SK-N-SH treated with all-trans-retinoic acid at 6 μM for 48 hours (cell line): ENCODE data around the gene DNAH7.

Source experiments
- ATAC-seq: fragments of 200-7000 bp; cut with Tn5 transposase; 3 replicates; pipeline ENCODE4 v1.9.1; 2020; ENCODE audit warnings: mild to moderate bottlenecking, moderate library complexity
- BACH2 ChIP-seq: fragments of 250-450 bp; sonication (Bioruptor Pico); IDR thresholded peaks from 2 replicates; pipeline ENCODE4 v1.9.0; 2021; ENCODE audit warnings: mild to moderate bottlenecking, borderline replicate concordance
- ESRRG ChIP-seq: fragments of 250-450 bp; sonication (Bioruptor Pico); IDR thresholded peaks from 2 replicates; pipeline ENCODE4 v1.6.1; 2021; ENCODE audit warnings: mild to moderate bottlenecking
- GLIS3 ChIP-seq: fragments of 250-450 bp; sonication (Bioruptor Pico); IDR thresholded peaks from 2 replicates; pipeline ENCODE4 v1.5.0; 2020; ENCODE audit warnings: mild to moderate bottlenecking, moderate library complexity
- OSR1 ChIP-seq: fragments of 250-450 bp; sonication (Bioruptor Pico); IDR thresholded peaks from 2 replicates; pipeline ENCODE4 v1.8.0; 2022; ENCODE audit warnings: moderate library complexity, mild to moderate bottlenecking, inconsistent platforms
- PPARA ChIP-seq: fragments of 250-450 bp; sonication (Bioruptor Pico); IDR thresholded peaks from 2 replicates; pipeline ENCODE4 v1.5.0; 2020; ENCODE audit warnings: mild to moderate bottlenecking, borderline replicate concordance
- RARB ChIP-seq: fragments of 250-450 bp; sonication (Bioruptor Pico); IDR thresholded peaks from 2 replicates; pipeline ENCODE4 v1.8.0; 2021; ENCODE audit warnings: mild to moderate bottlenecking, moderate library complexity
- TOX ChIP-seq: fragments of 250-450 bp; sonication (Bioruptor Pico); IDR thresholded peaks from 2 replicates; pipeline ENCODE4 v1.8.0; 2021; ENCODE audit warnings: mild to moderate bottlenecking, moderate library complexity, borderline replicate concordance
- ZC3H10 ChIP-seq: fragments of 250-450 bp; sonication (Bioruptor Pico); IDR thresholded peaks from 2 replicates; pipeline ENCODE4 v1.5.1; 2021; ENCODE audit warnings: mild to moderate bottlenecking, moderate library complexity
- ZFP30 ChIP-seq: fragments of 450-650 bp; formaldehyde crosslinking; IDR thresholded peaks from 2 replicates; pipeline ENCODE4 v1.5.0; 2022; ENCODE audit warnings: mild to moderate bottlenecking, moderate library complexity
- ZNF70 ChIP-seq: fragments of 450-650 bp; formaldehyde crosslinking; IDR thresholded peaks from 2 replicates; pipeline ENCODE4 v1.5.0; 2020; ENCODE audit warnings: mild to moderate bottlenecking, moderate library complexity
- TF ChIP-seq, protein P1 (sequence below): fragments of 250-450 bp; sonication (Bioruptor Pico); IDR thresholded peaks from 2 replicates; pipeline ENCODE4 v1.5.1; 2021; ENCODE audit warnings: mild to moderate bottlenecking, moderate library complexity
- TF ChIP-seq, protein P2 (sequence below): fragments of 250-450 bp; sonication (Bioruptor Pico); IDR thresholded peaks from 2 replicates; pipeline ENCODE4 v1.5.1; 2020; ENCODE audit warnings: low read depth, mild to moderate bottlenecking, moderate library complexity
- TF ChIP-seq, protein P3 (sequence below): fragments of 250-450 bp; sonication (Bioruptor Pico); IDR thresholded peaks from 2 replicates; pipeline ENCODE4 v1.8.0; 2020; ENCODE audit warnings: mild to moderate bottlenecking, moderate library complexity, borderline replicate concordance
- TF ChIP-seq, protein P4 (sequence below): fragments of 250-450 bp; sonication (Bioruptor Pico); IDR thresholded peaks from 2 replicates; pipeline ENCODE4 v1.5.0; 2020; ENCODE audit warnings: mild to moderate bottlenecking, moderate library complexity
- TF ChIP-seq, protein P5 (sequence below): fragments of 250-450 bp; sonication (Bioruptor Pico); IDR thresholded peaks from 2 replicates; pipeline ENCODE4 v1.8.0; 2021; ENCODE audit warnings: low read depth, mild to moderate bottlenecking, moderate library complexity, borderline replicate concordance

The DNAH7 gene

DNA sequence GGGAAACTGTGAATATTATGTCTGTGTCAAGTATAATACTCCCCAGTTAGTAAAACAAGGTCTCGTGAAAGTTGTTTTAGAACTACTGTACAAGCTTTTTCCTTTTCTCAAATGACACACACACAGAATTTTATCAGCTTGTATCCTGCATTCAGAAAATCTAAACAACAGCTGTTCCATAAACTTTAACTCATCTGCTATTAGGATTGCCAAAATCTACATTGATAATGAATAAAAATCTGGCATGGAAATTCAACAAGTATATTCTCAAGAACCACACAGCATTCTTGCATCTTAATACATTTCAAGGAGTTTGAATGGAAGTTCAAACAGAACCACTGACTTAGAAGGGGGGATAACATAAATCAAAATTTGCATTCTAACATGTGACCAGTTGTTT, 260.4 kb downstream of the DNAH7 start:
- no peak for ATAC-seq
- TF ChIP-seq GLIS3 (CRISPR knock-in tag), result no peak
- TF ChIP-seq, protein P1, sequence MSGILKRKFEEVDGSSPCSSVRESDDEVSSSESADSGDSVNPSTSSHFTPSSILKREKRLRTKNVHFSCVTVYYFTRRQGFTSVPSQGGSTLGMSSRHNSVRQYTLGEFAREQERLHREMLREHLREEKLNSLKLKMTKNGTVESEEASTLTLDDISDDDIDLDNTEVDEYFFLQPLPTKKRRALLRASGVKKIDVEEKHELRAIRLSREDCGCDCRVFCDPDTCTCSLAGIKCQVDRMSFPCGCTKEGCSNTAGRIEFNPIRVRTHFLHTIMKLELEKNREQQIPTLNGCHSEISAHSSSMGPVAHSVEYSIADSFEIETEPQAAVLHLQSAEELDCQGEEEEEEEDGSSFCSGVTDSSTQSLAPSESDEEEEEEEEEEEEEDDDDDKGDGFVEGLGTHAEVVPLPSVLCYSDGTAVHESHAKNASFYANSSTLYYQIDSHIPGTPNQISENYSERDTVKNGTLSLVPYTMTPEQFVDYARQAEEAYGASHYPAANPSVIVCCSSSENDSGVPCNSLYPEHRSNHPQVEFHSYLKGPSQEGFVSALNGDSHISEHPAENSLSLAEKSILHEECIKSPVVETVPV, result no peak
- TF ChIP-seq, protein P2, sequence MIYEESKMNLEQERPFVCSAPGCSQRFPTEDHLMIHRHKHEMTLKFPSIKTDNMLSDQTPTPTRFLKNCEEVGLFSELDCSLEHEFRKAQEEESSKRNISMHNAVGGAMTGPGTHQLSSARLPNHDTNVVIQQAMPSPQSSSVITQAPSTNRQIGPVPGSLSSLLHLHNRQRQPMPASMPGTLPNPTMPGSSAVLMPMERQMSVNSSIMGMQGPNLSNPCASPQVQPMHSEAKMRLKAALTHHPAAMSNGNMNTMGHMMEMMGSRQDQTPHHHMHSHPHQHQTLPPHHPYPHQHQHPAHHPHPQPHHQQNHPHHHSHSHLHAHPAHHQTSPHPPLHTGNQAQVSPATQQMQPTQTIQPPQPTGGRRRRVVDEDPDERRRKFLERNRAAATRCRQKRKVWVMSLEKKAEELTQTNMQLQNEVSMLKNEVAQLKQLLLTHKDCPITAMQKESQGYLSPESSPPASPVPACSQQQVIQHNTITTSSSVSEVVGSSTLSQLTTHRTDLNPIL (CRISPR knock-in tag), result no peak

DNA sequence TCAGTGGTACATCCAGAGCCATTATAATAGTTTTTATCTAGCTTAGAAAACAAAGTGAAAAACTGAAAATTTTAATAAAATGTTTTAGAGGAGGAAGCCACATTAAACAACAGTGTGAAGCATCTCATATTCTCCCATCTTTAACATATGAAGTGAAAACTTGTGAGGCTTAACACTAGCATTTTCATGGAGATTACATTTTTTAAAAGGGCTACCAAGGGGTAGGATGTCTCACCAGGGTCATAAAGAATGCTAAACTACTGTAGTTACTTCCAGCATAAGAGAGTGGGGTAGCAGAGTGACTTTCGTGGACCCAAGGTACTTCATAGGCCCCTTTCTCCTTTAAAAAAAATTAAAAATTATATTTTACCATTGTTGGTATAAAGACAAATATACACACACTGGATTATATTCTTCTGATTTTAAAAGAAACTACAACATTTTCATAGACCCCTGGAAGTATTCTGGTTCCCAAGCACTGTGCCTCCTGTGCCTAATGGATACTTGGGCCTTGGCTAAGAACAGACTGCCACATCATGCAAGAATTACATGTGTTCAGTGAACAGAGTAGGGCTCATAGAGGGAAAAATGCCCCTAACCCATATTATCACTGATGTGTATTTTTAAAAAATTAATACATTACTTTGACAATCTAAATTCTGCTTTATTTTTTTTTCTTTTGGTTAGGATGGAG, 263.2 kb downstream of the DNAH7 start:
- no peak for TF ChIP-seq ESRRG (CRISPR knock-in tag)
- TF ChIP-seq, protein P3, sequence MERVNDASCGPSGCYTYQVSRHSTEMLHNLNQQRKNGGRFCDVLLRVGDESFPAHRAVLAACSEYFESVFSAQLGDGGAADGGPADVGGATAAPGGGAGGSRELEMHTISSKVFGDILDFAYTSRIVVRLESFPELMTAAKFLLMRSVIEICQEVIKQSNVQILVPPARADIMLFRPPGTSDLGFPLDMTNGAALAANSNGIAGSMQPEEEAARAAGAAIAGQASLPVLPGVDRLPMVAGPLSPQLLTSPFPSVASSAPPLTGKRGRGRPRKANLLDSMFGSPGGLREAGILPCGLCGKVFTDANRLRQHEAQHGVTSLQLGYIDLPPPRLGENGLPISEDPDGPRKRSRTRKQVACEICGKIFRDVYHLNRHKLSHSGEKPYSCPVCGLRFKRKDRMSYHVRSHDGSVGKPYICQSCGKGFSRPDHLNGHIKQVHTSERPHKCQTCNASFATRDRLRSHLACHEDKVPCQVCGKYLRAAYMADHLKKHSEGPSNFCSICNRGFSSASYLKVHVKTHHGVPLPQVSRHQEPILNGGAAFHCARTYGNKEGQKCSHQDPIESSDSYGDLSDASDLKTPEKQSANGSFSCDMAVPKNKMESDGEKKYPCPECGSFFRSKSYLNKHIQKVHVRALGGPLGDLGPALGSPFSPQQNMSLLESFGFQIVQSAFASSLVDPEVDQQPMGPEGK (CRISPR knock-in tag), result no peak
- TF ChIP-seq ZC3H10 (CRISPR knock-in tag), result no peak
- TF ChIP-seq, protein P4, sequence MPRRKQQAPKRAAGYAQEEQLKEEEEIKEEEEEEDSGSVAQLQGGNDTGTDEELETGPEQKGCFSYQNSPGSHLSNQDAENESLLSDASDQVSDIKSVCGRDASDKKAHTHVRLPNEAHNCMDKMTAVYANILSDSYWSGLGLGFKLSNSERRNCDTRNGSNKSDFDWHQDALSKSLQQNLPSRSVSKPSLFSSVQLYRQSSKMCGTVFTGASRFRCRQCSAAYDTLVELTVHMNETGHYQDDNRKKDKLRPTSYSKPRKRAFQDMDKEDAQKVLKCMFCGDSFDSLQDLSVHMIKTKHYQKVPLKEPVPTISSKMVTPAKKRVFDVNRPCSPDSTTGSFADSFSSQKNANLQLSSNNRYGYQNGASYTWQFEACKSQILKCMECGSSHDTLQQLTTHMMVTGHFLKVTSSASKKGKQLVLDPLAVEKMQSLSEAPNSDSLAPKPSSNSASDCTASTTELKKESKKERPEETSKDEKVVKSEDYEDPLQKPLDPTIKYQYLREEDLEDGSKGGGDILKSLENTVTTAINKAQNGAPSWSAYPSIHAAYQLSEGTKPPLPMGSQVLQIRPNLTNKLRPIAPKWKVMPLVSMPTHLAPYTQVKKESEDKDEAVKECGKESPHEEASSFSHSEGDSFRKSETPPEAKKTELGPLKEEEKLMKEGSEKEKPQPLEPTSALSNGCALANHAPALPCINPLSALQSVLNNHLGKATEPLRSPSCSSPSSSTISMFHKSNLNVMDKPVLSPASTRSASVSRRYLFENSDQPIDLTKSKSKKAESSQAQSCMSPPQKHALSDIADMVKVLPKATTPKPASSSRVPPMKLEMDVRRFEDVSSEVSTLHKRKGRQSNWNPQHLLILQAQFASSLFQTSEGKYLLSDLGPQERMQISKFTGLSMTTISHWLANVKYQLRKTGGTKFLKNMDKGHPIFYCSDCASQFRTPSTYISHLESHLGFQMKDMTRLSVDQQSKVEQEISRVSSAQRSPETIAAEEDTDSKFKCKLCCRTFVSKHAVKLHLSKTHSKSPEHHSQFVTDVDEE (CRISPR knock-in tag), result no peak
- TF ChIP-seq, protein P2 (CRISPR knock-in tag), result no peak
- TF ChIP-seq, protein P5, sequence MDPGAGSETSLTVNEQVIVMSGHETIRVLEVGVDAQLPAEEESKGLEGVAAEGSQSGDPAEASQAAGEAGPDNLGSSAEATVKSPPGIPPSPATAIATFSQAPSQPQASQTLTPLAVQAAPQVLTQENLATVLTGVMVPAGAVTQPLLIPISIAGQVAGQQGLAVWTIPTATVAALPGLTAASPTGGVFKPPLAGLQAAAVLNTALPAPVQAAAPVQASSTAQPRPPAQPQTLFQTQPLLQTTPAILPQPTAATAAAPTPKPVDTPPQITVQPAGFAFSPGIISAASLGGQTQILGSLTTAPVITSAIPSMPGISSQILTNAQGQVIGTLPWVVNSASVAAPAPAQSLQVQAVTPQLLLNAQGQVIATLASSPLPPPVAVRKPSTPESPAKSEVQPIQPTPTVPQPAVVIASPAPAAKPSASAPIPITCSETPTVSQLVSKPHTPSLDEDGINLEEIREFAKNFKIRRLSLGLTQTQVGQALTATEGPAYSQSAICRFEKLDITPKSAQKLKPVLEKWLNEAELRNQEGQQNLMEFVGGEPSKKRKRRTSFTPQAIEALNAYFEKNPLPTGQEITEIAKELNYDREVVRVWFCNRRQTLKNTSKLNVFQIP (CRISPR knock-in tag), result no peak
- no peak for TF ChIP-seq ZNF70 (CRISPR knock-in tag)
- no peak for ATAC-seq

DNA sequence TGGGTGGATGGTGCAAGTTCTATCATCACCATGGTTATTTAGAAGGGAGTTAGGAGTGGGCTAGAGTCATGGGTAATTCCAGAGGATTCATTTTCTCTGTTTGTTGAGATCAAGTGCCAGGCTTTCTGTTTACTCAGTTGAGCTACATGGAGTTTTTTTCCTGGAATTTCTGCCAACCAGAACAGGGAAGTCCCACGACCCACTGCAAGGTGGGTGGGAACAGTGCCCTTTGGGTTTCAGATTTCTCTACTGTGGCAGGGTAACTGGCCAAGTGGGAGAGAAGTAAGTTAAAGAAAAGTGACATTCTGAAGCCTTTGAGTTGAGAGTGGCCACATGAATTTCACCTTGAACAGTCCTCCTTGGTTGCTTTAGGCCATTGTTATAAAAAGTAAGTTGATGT, 272.8 kb downstream of the DNAH7 start:
- TF ChIP-seq PPARA (no peak), BACH2 (CRISPR knock-in tag) (no peak)
- TF ChIP-seq, protein P5 (CRISPR knock-in tag), result no peak
- ATAC-seq, result no peak

DNA sequence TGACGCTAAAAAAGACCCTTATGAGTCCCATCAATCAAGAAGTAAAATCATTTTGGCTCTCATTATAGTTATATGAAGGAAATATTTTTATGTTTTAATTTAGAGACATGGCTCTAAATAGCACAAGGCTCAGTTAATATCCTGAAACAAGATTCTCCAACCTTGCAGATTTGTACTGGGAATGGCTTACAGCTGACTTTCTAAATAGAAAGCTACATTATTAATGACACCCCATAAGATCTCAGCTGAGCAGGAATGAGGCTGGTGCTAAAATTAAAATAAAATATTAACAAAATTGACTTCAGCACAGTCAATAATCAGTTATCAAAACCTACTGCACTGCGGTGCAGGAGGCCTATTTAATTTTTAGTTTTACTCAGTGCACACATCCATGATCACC, 274.8 kb downstream of the DNAH7 start:
- no peak for ATAC-seq
- TF ChIP-seq TOX (CRISPR knock-in tag) (no peak), ZNF70 (CRISPR knock-in tag) (no peak), ESRRG (CRISPR knock-in tag) (no peak), PPARA (no peak), RARB (CRISPR knock-in tag) (no peak), ZFP30 (CRISPR knock-in tag) (no peak), BACH2 (CRISPR knock-in tag) (no peak), OSR1 (no peak)
- TF ChIP-seq, protein P5 (CRISPR knock-in tag), result no peak
- TF ChIP-seq, protein P3 (CRISPR knock-in tag), result no peak
- TF ChIP-seq, protein P1, result no peak
